Smooth muscle cell (in vitro differentiated cells): ENCODE measurements around the gene SSBP3. TPM values are rescaled to one million over a fixed set of nuclear protein-coding genes. Genes with fewer than 3 reads are reported as not detected.
A peak's percentile ranks its signal among the peaks of the same experiment; 100 is the strongest.

ENCODE experiments used
- DNase-seq: peaks from one replicate; lab custom pipeline; 2025; ENCODE audit not compliant: unreplicated experiment; lab: John Stamatoyannopoulos, UW
- H2AFZ ChIP-seq: fragments of 200-600 bp; sonication (generic); 2 replicates; pipeline ENCODE4 v1.6.0; 2016; ENCODE audit warnings: antibody characterized with exemption, low read depth, mild to moderate bottlenecking
- H3F3A ChIP-seq: fragments of 200-600 bp; sonication (generic); 2 replicates; pipeline ENCODE4 v1.6.0; 2017; ENCODE audit warnings: antibody characterized with exemption, low read depth
- H3K27ac ChIP-seq: fragments of 200-600 bp; sonication (generic); 2 replicates; pipeline ENCODE4 v1.5.1; 2016; ENCODE audit warnings: low read depth, mild to moderate bottlenecking
- H3K27me3 ChIP-seq: fragments of 200-600 bp; sonication (generic); 2 replicates; pipeline ENCODE4 v1.6.1; 2016; ENCODE audit warnings: low read depth, mild to moderate bottlenecking
- H3K36me3 ChIP-seq: fragments of 200-600 bp; sonication (generic); 2 replicates; pipeline ENCODE4 v1.5.1; 2016; ENCODE audit warnings: low read depth
- H3K4me1 ChIP-seq: fragments of 200-600 bp; sonication (generic); 2 replicates; pipeline ENCODE4 v1.5.1; 2016; ENCODE audit warnings: low read depth
- H3K4me2 ChIP-seq: fragments of 200-600 bp; sonication (generic); 2 replicates; pipeline ENCODE4 v1.6.0; 2016; ENCODE audit warnings: mild to moderate bottlenecking
- H3K4me3 ChIP-seq: fragments of 200-600 bp; sonication (generic); 2 replicates; pipeline ENCODE4 v1.5.1; 2016; ENCODE audit warnings: mild to moderate bottlenecking
- H3K79me2 ChIP-seq: fragments of 200-600 bp; sonication (generic); 2 replicates; pipeline ENCODE4 v1.6.0; 2016; ENCODE audit warnings: low read depth, mild to moderate bottlenecking
- H3K9ac ChIP-seq: fragments of 200-600 bp; sonication (generic); 2 replicates; pipeline ENCODE4 v1.6.0; 2016; ENCODE audit warnings: low read depth
- H3K9me3 ChIP-seq: fragments of 200-600 bp; sonication (generic); replicated peaks from 2 replicates; pipeline ENCODE4 v1.5.1; 2016; ENCODE audit warnings: low read depth
- H4K20me1 ChIP-seq: fragments of 200-600 bp; sonication (generic); 2 replicates; pipeline ENCODE4 v1.6.0; 2016; ENCODE audit warnings: low read depth
- WGBS: methylation state at CpG from one replicate; pipeline ENCODE4 v1.1.7; 2016; ENCODE audit warnings: low lambda C conversion rate; 5-methylcytosine and 5-hydroxymethylcytosine counted together
- polyA plus RNA-seq: library from polyadenylated mRNA; unstranded; fragments of >200 nt; fragmentation: Nextera tagmentation; extraction: Ambion mirVana; gene quantifications from 2 replicates; pipeline ENCODE4 v1.2.1, GENCODE V29; 2016
- total RNA-seq: library from RNA; depleted of rRNA; stranded (reverse); fragments of >200 nt; gene quantifications from 2 replicates; pipeline ENCODE4 v1.2.3, GENCODE V29; 2014
- TF ChIP-seq, protein P1 (sequence below): fragments of 200-600 bp; sonication (generic); IDR thresholded peaks from 2 replicates; pipeline ENCODE4 v1.5.1; 2017; ENCODE audit warnings: borderline replicate concordance, mild to moderate bottlenecking, antibody characterized with exemption; ENCODE audit not compliant: insufficient read depth, poor library complexity, severe bottlenecking

The SSBP3 gene
- total and polyA plus RNA-seq, 2 experiments from 2014 or later = 26.5 to 30.1 TPM

- H4K20me1 ChIP-seq = peaks cover 70% of the 10 kb centered on the region
- peaks cover 10% of the 10 kb centered on the region for H3K36me3 ChIP-seq
- DNase-seq = no peak
- peak overlapping the region; percentile 90 for H3K4me3 ChIP-seq
- H3K4me2 ChIP-seq = peak overlapping the region; percentile 98
- peak overlapping the region; percentile 25 for H3K27ac ChIP-seq
- H3K9ac ChIP-seq = no peak overlapping the region
- no peak overlapping the region for H2AFZ ChIP-seq
- peaks cover 4% of the 10 kb centered on the region for H3F3A ChIP-seq
- H3K27me3 ChIP-seq = no peaks in the 10 kb centered on the region
- H3K79me2 ChIP-seq = peaks cover 61% of the 10 kb centered on the region
- H3K4me1 ChIP-seq = peaks cover 24% of the 10 kb centered on the region
- TF ChIP-seq, protein P1, sequence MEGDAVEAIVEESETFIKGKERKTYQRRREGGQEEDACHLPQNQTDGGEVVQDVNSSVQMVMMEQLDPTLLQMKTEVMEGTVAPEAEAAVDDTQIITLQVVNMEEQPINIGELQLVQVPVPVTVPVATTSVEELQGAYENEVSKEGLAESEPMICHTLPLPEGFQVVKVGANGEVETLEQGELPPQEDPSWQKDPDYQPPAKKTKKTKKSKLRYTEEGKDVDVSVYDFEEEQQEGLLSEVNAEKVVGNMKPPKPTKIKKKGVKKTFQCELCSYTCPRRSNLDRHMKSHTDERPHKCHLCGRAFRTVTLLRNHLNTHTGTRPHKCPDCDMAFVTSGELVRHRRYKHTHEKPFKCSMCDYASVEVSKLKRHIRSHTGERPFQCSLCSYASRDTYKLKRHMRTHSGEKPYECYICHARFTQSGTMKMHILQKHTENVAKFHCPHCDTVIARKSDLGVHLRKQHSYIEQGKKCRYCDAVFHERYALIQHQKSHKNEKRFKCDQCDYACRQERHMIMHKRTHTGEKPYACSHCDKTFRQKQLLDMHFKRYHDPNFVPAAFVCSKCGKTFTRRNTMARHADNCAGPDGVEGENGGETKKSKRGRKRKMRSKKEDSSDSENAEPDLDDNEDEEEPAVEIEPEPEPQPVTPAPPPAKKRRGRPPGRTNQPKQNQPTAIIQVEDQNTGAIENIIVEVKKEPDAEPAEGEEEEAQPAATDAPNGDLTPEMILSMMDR = no peak
- 41% methylated on average over 9 of the region's 9 CpGs for WGBS
- H3K9me3 ChIP-seq = no peaks in the 10 kb centered on the region
These were observed 2.8 kb downstream of the SSBP3 start for GRCh38 chr1:54403405-54403804.

- Histone ChIP-seq H3K9ac (no peak overlapping the region), H3K4me2 (peak overlapping the region; percentile 98), H3K27ac (peak overlapping the region; percentile 25), H4K20me1 (peaks cover 75% of the 10 kb centered on the region), H3K36me3 (peaks cover 10% of the 10 kb centered on the region), H3K27me3 (no peaks in the 10 kb centered on the region), H3K4me3 (peak overlapping the region; percentile 90), H3K79me2 (peaks cover 66% of the 10 kb centered on the region), H3K4me1 (peaks cover 19% of the 10 kb centered on the region), H3F3A (peaks cover 2% of the 10 kb centered on the region), H2AFZ (no peak overlapping the region), H3K9me3 (no peaks in the 10 kb centered on the region)
- TF ChIP-seq, protein P1 = no peak
- 31% methylated on average over 7 of the region's 7 CpGs for WGBS
- DNase-seq = no peak
These were observed 3.3 kb downstream of the SSBP3 start for GRCh38 chr1:54402896-54403295.

- TF ChIP-seq, protein P1 = no peak
These were observed 4.4 kb downstream of the SSBP3 start for GRCh38 chr1:54401799-54402198.

GRCh38 chr1:54400329-54400728 lies 5.9 kb downstream of the SSBP3 start:
- DNase-seq = no peak
- H3K9ac ChIP-seq = no peak overlapping the region
- WGBS = 98% methylated on average over 2 of the region's 2 CpGs

More at GRCh38 chr1:54401799-54402198, 4.4 kb downstream of the SSBP3 start:
- Histone ChIP-seq H3F3A (no peaks in the 10 kb centered on the region), H3K27me3 (no peaks in the 10 kb centered on the region), H3K27ac (no peak overlapping the region), H3K9ac (no peak overlapping the region), H3K9me3 (no peaks in the 10 kb centered on the region), H3K4me3 (no peak overlapping the region), H3K4me1 (peaks cover 17% of the 10 kb centered on the region), H3K79me2 (peaks cover 77% of the 10 kb centered on the region), H3K36me3 (peaks cover 10% of the 10 kb centered on the region), H3K4me2 (no peak overlapping the region), H4K20me1 (peaks cover 86% of the 10 kb centered on the region), H2AFZ (no peak overlapping the region)
- DNase-seq = no peak
- WGBS = 95% methylated on average over 6 of the region's 6 CpGs

More at GRCh38 chr1:54400329-54400728, 5.9 kb downstream of the SSBP3 start:
- Histone ChIP-seq H3K9me3 (no peaks in the 10 kb centered on the region), H3K27ac (no peak overlapping the region), H3K36me3 (peaks cover 10% of the 10 kb centered on the region), H3K4me2 (no peak overlapping the region), H2AFZ (no peak overlapping the region), H3K4me1 (peaks cover 17% of the 10 kb centered on the region), H3K79me2 (peaks cover 88% of the 10 kb centered on the region), H3F3A (no peaks in the 10 kb centered on the region), H4K20me1 (peaks cover 98% of the 10 kb centered on the region), H3K4me3 (no peak overlapping the region), H3K27me3 (no peaks in the 10 kb centered on the region)
- TF ChIP-seq, protein P1 = no peak
